HG03460 (cell line): ENCODE data around the gene CCPG1.
"Not testable (repeated sequence)": the region's sequence is repeated elsewhere in the genome, so short reads cannot be mapped to it uniquely, and the experiment has no call there.

Source experiments
- ATAC-seq: cut with Tn5 transposase; IDR thresholded peaks from one replicate; pipeline ENCODE4 v1.9.1; 2021; ENCODE audit not compliant: unreplicated experiment

The CCPG1 gene

DNA sequence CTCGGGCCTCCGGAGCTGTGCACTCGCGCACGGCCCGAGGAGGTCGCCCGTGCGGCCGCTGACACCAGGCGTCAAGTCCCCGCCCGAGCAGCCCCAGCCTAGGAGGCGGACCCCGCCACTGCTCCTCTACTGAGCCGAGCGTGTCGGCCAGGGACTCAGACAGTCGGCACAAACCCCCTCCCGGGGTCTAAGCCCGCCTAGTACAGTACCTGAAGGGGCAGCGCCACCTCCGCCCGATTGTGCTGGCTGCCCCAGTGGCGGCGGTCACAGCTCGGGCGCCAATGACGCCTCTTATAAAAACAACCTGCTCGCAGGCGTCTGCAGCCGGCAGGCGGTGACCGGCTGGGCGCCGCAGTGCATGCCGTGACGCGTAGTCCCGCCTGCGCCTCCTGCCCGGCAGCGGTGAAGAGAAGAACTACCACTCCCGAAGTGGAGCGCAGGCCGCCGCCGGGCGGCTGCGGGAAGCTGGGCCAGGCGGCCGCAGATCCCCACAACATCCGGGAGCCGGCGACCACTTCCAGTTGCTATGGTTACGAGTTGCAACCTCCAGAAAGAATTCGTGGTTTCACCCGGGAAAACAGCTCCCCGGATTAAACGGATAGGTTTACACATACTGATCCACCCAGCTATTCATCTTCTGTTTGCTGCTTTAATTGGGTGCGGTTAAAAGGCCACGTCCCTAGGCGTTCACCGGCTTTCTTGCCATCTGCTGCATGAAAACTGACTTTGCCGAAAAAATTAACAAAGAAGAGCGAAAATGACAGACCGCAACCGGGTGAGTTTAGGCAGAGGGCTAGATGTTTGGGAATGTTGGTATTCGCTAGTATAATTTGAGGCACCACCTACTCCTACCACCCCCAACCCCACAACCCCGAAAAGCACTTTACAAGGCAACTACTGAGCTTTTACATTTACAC, at the start of gene CCPG1, which contains the start of gene PIERCE2:
CCPG1 (minus strand) TSS at position 348 of the 917 bp plus-strand sequence. CDS start 18,935 bp downstream, outside the sequence.
PIERCE2 (plus strand) TSS at position 484 of the 917 bp plus-strand sequence; CDS start at position 758, 274 bp downstream.
- peak; percentile 93 for ATAC-seq

- no peak for ATAC-seq
Measured at GRCh38 chr15:55457401-55458022, 49.4 kb upstream of the CCPG1 start.

DNA sequence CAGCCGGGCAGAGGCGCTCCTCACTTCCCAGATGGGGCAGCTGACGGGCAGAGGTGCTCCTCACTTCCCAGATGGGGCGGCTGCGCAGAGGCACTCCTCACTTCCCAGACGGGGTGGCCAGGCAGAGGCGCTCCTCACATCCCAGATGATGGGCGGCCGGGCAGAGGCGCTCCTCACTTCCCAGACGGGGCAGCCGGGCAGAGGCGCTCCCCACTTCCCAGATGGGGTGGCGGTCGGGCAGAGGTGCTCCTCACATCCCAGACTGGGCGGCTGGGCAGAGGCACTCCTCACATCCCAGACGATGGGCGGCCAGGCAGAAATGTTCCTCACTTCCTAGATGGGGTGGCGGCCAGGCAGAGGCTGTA, 38.9 kb upstream of the CCPG1 start:
- ATAC-seq, result not testable (repeated sequence)

GRCh38 chr15:55446379-55447029, 38.3 kb upstream of the CCPG1 start:
- ATAC-seq, result not testable (repeated sequence)

GRCh38 chr15:55445936-55446335, 37.8 kb upstream of the CCPG1 start:
- not testable (repeated sequence) for ATAC-seq

DNA sequence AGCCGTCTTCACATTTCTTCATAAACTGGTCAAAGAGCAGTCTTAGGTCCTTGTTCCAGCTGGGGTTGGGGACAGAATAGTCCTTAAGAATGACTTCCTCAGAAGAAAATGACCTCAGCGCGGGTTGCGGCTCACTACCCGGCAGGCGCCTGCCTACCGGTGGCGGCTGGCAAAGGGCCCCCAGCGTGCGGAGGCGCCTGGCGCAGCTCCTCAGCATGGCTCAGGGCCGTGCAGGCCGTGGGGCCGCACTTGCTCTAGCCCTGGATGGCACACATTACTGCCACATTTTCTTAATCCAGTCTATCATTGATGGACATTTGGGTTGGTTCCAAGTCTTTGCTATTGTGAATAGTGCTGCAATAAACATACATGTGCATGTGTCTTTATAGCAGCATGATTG, 35.0 kb upstream of the CCPG1 start:
- ATAC-seq, result not testable (repeated sequence)

- no peak for ATAC-seq
Measured at GRCh38 chr15:55434989-55435825, 27.0 kb upstream of the CCPG1 start.

DNA sequence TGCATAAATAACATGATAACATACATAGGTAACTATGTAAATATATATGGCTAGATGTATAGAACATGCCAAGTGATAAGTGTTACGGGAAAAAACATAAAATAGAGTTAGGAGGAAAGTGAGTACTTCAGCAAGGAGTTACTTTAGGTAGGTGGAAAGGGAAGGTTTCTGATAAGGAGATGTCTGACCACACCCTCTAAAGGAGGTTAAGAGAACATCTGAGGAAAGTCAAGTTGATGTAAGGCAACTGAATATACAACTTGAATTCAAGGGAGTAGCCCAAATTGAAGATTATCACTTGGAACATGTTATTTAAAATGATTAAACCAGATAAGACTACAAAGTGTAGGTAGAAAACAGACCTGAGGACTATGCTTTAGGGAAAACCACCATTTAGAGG, 13.9 kb upstream of the CCPG1 start:
- ATAC-seq, result no peak

DNA sequence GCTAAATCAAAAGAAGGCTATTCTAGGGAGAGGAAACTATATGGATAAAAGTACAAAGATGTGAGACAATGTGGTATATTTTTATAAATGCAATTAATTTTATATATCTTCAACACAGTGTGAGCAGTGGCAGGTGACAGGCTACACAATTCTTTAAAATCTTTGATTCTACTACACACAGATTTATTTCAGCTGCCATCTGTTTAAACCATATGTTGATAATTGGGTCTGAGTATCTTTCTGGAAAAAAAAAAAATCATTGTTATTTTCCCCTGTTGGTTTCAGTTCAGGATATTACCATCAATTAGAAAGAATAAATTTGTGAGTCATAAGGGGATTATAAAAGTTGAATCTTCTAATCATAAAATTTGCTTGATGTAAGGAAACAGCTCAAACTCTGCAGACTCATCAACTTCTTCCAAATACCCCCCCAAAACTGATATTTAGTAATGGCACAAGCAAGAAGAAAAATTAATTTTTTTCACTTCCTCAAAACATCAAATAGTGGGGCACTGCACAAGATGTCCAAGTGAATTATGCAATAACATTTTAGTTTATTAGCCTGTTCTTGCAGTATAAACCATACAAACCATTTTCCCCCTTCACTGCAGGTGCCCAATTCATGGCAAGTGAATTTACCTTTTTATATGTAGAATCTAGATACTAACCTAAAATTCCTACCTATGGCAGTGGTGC, 12.2 kb upstream of the CCPG1 start:
- no peak for ATAC-seq

- ATAC-seq, result not testable (repeated sequence)
Measured at GRCh38 chr15:55417678-55418077, 9.5 kb upstream of the CCPG1 start.

DNA sequence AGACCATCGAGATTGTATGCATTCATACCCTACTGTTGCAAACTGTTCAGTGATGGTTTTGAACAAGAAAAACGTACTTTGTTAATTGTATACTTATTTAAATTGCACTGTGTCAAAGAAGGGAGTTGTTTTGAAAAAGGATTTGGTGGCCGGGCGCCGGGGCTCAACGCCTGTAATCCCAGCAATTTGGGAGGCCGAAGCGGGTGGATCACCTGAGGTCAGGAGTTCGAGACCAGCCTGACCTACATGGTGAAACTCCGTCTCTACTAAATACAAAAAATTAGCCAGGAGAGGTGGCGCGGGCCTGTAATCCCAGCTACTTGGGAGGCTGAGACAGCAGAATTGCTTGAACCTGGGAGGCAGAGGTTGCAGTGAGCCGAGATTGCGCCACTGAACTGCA, 817 bp upstream of the CCPG1 start:
- ATAC-seq, result not testable (repeated sequence)

DNA sequence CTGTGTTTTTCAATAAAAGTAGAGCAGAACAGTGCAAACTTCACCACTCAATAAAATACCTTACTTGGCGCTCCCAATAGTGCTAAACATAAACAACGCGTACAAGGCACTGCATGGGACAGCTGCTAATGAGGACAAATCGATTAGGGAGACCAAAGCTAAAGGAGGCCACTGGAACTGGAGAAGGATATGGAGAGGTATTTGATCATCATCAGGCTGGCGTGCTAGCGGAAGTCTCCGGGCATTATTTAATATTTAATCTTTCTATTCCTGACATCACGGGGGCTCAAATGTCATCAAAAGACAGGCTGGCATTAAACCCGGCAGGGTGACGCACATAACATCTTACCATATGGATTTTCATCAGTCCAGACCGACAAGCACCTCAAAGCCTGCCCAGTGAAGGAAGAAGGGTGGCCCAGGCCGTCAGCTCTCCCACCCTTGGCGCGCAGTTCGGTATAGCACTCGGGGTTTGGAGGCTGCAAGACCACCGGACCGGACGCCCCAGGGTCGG, 604 bp downstream of the CCPG1 start:
- ATAC-seq, result peak; percentile 2

DNA sequence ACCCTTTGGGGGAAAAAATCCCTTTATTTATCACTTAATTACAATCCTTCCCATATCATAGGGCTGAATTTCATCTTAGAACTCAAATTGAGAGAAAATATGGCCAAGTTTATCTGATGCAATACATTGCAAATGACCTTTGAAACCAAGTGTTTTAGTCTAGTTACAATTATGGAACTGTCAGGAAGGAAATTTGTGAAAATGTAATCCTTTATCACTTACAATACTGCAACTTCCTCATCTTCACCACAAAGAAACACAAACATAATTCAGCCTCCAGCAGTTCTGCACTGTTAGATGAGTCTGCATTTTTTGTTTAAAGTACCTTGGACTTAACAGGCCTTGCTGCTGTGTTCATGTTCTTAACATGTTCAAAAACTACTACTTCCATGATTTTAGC, 4.6 kb downstream of the CCPG1 start:
- ATAC-seq, result no peak

- peak; percentile 35 for ATAC-seq
Measured at GRCh38 chr15:55402707-55403106, 5.5 kb downstream of the CCPG1 start.

DNA sequence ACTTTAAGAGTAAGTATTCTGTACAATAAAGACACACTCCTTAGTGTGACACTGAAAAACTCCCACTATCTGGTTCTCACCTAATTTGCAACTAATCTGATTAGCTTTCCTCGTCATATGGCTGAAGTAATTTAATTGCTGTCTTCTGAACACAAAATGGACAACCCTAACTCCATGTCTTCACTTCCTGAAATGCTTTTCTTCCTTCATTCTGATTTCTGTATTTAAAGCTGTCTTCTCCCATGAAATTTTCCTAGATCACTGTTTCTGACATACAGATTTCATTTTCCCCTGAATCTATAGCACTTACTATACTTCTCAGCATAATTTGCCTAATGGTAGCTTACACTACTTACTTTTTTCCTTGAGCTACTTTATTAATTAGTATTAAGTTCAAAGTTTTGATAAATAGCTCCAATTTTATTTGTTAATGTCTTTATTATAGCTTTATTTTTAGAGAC, 6.3 kb downstream of the CCPG1 start:
- ATAC-seq, result no peak

- ATAC-seq, result not testable (repeated sequence)
Measured at GRCh38 chr15:55400050-55400449, 8.1 kb downstream of the CCPG1 start.

DNA sequence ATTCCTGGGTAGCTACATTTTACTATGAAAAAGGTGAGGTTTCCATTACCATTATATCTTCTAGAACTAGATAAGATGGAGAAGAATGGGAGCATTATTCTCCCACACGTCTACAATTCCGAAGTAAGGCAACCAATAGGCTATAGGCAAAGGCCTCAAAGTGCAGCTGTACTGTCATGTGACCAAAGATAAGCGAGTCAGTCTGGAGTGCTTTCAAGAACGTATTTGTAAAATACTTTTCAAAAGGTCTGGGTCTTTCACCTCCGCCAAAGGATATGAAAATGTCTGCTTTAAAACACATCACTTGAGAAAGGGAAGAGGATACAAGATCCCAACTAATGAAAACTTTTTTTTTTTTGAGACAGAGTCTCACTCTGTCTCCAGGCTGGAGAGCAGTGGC, 9.9 kb downstream of the CCPG1 start:
- no peak for ATAC-seq

- no peak for ATAC-seq
Measured at GRCh38 chr15:55394694-55395093, 13.5 kb downstream of the CCPG1 start.

DNA sequence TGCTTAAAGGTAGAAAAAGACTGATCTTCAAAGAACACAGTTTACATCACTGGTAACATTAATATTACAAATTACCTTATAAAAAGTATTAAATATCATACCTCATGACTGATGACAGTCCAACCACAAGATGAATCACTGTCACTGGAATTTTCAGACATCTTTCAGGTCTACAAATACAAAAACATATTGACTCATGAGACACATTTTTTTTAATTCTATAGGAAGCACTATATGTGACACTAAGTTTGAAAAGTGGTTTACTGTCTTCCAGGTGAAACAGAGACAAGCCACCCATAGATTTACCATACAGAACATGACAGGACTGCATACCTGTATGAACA, 18.9 kb downstream of the CCPG1 start:
- no peak for ATAC-seq

- ATAC-seq, result no peak
Measured at GRCh38 chr15:55387027-55387426, 21.1 kb downstream of the CCPG1 start.
